CD4-positive, CD25-positive, alpha-beta regulatory T cell (primary cell): ENCODE data around the gene EID3. TPM values are rescaled to one million over a fixed set of nuclear protein-coding genes. Genes with fewer than 3 reads are reported as not detected.

Experiments used
- ATAC-seq, 2 donors: fragments of 150-1000 bp; cut with Tn5 transposase; one replicate each; pipeline ENCODE4 v1.10.0; 2021; ENCODE audit warnings: low read depth in 2 of 2, moderate number of reproducible peaks in 2 of 2, moderate library complexity in 1 of 2
- DNase-seq, 3 donors: peaks; one replicate each; pipeline versions ENCODE4 v3.0.0 to v3.0.0-alpha.2; 2012 to 2022; ENCODE audit warnings: mixed read lengths in 1 of 3
- H3K27ac ChIP-seq: one replicate; pipeline ENCODE4 v1.7.0; 2013; ENCODE audit warnings: mild to moderate bottlenecking, low read length; ENCODE audit not compliant: insufficient read depth, poor library complexity, severe bottlenecking
- H3K27me3 ChIP-seq: one replicate; pipeline ENCODE4 v1.7.0; 2013; ENCODE audit warnings: low read length; ENCODE audit not compliant: control insufficient read depth, insufficient read depth
- H3K36me3 ChIP-seq: one replicate; pipeline ENCODE4 v1.7.0; 2013; ENCODE audit warnings: mild to moderate bottlenecking, low read length, moderate library complexity; ENCODE audit not compliant: control insufficient read depth, insufficient read depth
- H3K4me1 ChIP-seq: 2 replicates; pipeline ENCODE4 v1.7.0; 2013; ENCODE audit warnings: mild to moderate bottlenecking, low read length; ENCODE audit not compliant: insufficient read depth, control insufficient read depth, poor library complexity, severe bottlenecking
- H3K4me3 ChIP-seq: one replicate; pipeline ENCODE4 v1.7.0; 2013; ENCODE audit warnings: low read depth, mild to moderate bottlenecking, low read length, moderate library complexity
- H3K9me3 ChIP-seq, 2 experiments: 1 replicate in 1 of 2; 2 replicates in 1 of 2; pipeline ENCODE4 v1.7.0; 2013; ENCODE audit warnings: low read length in 2 of 2, mild to moderate bottlenecking in 1 of 2, moderate library complexity in 1 of 2; ENCODE audit not compliant: control insufficient read depth in 2 of 2
- H3K27ac Mint-ChIP-seq, 3 donors: one replicate each; pipeline ENCODE4 v1.8.0; 2020 to 2022; ENCODE audit warnings: mild to moderate bottlenecking in 3 of 3, mixed read lengths in 3 of 3, moderate library complexity in 2 of 3
- H3K27me3 Mint-ChIP-seq: one replicate; pipeline ENCODE4 v1.8.0; 2022; ENCODE audit warnings: mild to moderate bottlenecking, mixed read lengths
- H3K36me3 Mint-ChIP-seq: one replicate; pipeline ENCODE4 v1.8.0; 2020; ENCODE audit warnings: mixed read lengths
- H3K4me1 Mint-ChIP-seq, 4 donors: one replicate each; pipeline ENCODE4 v1.8.0; 2020 to 2022; ENCODE audit warnings: mixed read lengths in 4 of 4, mild to moderate bottlenecking in 1 of 4
- H3K4me3 Mint-ChIP-seq, 4 donors: one replicate each; pipeline ENCODE4 v1.8.0; 2020 to 2022; ENCODE audit warnings: mild to moderate bottlenecking in 4 of 4, mixed read lengths in 4 of 4, moderate library complexity in 3 of 4
- H3K9me3 Mint-ChIP-seq, 7 donors: one replicate each; pipeline ENCODE4 v1.8.0; 2020 to 2022; ENCODE audit warnings: mixed read lengths in 7 of 7, mild to moderate bottlenecking in 3 of 7, moderate library complexity in 2 of 7
- polyA plus RNA-seq, 4 donors: library from polyadenylated mRNA; unstranded; fragments of 300-500 nt; fragmentation: Illumina TruSeq; gene quantifications; one replicate each; pipeline ENCODE4 v1.2.3, GENCODE V29; 2021
- total RNA-seq: library from RNA; stranded (reverse); gene quantifications from one replicate; pipeline ENCODE4 v1.2.3, GENCODE V29; 2022

EID3 gene
- total and polyA plus RNA-seq, 5 donors from 2014 or later, result 10.8 to 15.6 (median 14.8) TPM

DNA sequence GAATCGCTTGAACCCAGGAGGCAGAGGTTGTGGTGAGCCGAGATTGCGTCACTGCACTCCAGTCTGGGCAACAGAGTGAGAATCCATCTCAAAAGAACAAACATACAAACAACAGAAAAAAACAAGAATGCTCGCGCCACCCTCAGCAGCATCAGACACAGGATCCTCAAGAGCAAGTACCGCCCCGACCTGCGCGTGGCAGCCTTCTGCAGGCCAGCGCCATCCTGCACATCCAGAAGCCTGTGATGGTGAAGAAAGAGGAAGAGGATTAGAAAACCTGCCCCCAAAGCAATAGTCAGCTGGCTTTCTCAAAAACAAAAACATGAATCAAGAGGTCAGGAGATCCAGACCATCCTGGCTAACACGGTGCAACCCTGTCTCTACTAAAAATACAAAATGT, 30.0 kb upstream of the EID3 start:
- Histone ChIP-seq H3K27me3 (no peaks in the 10 kb centered on the region), H3K4me1 (no peaks in the 10 kb centered on the region), H3K36me3 (no peaks in the 10 kb centered on the region), H3K9me3 (no peaks in the 10 kb centered on the region), H3K4me3 (no peak overlapping the region), H3K27ac (no peak overlapping the region)
- peaks cover 0 to 8% (median 7%) of the 10 kb centered on the region in 4 donors for H3K4me1 Mint-ChIP-seq
- DNase-seq (no peak), ATAC-seq (no peak)
- no peak overlapping the region for H3K27ac Mint-ChIP-seq
- H3K4me3 Mint-ChIP-seq, result no peak overlapping the region
- no peaks in the 10 kb centered on the region for H3K9me3 Mint-ChIP-seq
- peaks cover 5% of the 10 kb centered on the region for H3K27me3 Mint-ChIP-seq
- H3K36me3 Mint-ChIP-seq, result no peaks in the 10 kb centered on the region

DNA sequence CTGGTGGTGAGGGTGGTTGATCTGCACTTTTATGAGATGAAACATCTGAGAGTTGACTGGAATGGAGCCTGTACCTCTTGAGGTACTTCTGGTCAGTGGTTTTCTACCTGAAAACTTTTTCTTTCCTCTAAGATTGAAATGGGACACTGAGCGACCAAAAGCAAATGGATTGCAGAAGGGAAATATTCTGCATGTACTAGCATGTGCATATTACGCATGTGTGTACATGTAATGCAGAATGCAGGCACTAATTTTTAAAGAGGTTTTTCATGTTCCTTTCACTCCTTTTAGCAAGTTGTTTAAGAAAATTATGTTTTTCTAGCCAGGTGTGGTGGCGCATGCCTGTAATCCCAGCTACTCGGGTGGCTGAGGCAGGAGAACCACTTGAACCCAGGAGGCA, 28.7 kb upstream of the EID3 start:
- H3K9me3 ChIP-seq, result no peaks in the 10 kb centered on the region
- H3K27ac ChIP-seq, result no peak overlapping the region
- Mint-ChIP-seq H3K36me3 (no peaks in the 10 kb centered on the region), H3K9me3 (no peaks in the 10 kb centered on the region), H3K27me3 (peaks cover 13% of the 10 kb centered on the region), H3K27ac (no peak overlapping the region), H3K4me3 (no peak overlapping the region), H3K4me1 (peaks cover 0 to 8% (median 7%) of the 10 kb centered on the region in 4 donors)
- no peaks in the 10 kb centered on the region for H3K36me3 ChIP-seq
- H3K4me1 ChIP-seq, result no peaks in the 10 kb centered on the region
- H3K27me3 ChIP-seq, result no peaks in the 10 kb centered on the region
- DNase-seq, result no peak
- no peak overlapping the region for H3K4me3 ChIP-seq
- no peak for ATAC-seq

DNA sequence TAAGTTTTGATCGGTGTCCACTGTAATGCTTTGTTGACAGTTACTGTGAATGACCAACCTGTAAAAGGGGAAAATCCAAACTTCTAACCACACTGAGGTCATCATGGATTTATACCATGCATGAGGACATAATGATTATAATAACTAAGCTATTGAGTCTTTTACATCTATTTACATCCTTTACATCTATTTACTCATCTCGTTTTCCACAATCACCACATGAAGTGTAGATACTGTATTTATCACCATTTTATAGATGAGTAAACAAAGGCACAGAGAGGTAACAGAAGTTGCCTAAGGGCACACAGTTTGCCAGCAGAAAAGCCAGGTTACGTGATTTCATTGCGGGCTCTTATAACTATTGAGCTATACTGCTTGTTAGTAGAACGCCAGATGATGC, 27.9 kb upstream of the EID3 start:
- no peak for ATAC-seq
- Mint-ChIP-seq H3K9me3 (no peaks in the 10 kb centered on the region), H3K27me3 (peaks cover 16% of the 10 kb centered on the region), H3K4me1 (peaks cover 0 to 8% (median 7%) of the 10 kb centered on the region in 4 donors), H3K4me3 (no peak overlapping the region), H3K27ac (no peak overlapping the region), H3K36me3 (no peaks in the 10 kb centered on the region)
- no peaks in the 10 kb centered on the region for H3K36me3 ChIP-seq
- no peaks in the 10 kb centered on the region for H3K27me3 ChIP-seq
- no peaks in the 10 kb centered on the region for H3K4me1 ChIP-seq
- H3K9me3 ChIP-seq, result no peaks in the 10 kb centered on the region
- H3K27ac ChIP-seq, result no peak overlapping the region
- H3K4me3 ChIP-seq, result no peak overlapping the region
- no peak for DNase-seq

DNA sequence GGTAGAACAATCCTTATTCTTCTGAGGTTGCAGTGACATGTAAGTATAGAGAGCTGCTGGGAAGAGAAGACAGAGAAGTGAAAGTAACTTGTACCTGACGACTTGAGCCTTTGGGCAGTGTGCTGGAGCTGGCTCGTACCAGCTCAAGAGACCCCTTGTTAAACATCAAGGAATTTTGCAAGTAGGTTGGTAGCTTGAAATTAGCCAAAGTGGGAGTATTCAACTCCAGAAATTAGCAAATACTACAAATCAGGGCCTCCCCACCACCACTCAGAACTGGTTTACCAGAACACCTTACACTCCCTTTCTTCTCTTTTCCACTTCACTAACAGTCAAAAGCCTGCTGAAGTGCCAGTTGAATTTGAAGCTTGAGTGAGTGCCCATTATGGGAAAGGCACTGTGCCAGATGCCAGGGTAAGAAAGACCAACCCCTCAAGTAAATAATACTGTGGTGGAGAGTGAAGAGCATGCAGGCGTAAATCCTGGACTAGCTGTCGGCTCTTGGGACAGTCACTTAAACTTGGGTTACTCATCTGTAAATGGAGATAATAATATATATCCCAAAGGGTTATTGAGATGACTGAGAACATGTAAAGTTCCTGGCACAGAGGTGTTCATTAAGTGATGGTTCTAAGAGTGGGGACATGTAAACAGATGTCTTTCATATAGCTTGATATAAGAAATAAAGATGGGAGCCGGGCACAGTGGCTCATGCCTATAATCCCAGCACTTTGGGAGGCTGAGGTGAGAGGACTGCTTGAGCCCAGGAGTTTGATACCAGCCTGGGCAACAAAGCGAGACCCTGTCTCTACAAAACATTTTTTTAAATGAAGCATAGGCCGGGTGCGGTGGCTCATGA, 27.0 kb upstream of the EID3 start:
- Histone ChIP-seq H3K4me3 (peak overlapping the region; percentile 26), H3K27me3 (peaks cover 2% of the 10 kb centered on the region), H3K4me1 (no peaks in the 10 kb centered on the region), H3K9me3 (no peaks in the 10 kb centered on the region), H3K36me3 (no peaks in the 10 kb centered on the region), H3K27ac (no peak overlapping the region)
- ATAC-seq (no peak), DNase-seq (peak in 1 of 3 donors; percentile 19)
- H3K4me1 Mint-ChIP-seq, result peaks cover 0 to 8% (median 7%) of the 10 kb centered on the region in 4 donors
- H3K27me3 Mint-ChIP-seq, result peaks cover 18% of the 10 kb centered on the region
- no peaks in the 10 kb centered on the region for H3K9me3 Mint-ChIP-seq
- no peaks in the 10 kb centered on the region for H3K36me3 Mint-ChIP-seq
- peak overlapping the region in 1 of 4 donors; percentile 46 for H3K4me3 Mint-ChIP-seq
- no peak overlapping the region for H3K27ac Mint-ChIP-seq

DNA sequence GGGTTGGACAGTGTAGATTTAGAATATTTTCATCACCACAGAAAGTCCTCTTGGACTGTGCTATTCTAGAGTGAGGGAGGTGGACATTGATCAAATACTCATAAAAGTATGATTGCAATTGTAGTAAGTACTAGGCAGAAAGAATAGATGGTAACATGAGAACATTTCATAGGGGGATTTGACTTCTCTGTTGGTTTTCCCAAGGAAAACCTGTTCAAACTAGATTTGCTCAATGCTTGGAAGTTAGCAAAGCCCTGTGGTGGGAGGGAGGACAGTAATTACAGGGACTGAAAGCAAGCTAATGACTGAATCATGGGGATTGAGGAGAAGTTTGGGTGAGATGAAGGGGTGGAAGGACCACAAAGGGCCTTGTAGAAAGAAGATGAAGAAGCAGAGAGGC, 24.4 kb upstream of the EID3 start:
- DNase-seq (no peak), ATAC-seq (no peak)
- Mint-ChIP-seq H3K9me3 (no peaks in the 10 kb centered on the region), H3K27ac (no peak overlapping the region), H3K4me1 (peaks cover 0 to 8% (median 7%) of the 10 kb centered on the region in 4 donors), H3K36me3 (no peaks in the 10 kb centered on the region), H3K27me3 (peaks cover 21% of the 10 kb centered on the region), H3K4me3 (no peak overlapping the region)
- H3K4me3 ChIP-seq, result no peak overlapping the region
- H3K36me3 ChIP-seq, result no peaks in the 10 kb centered on the region
- H3K9me3 ChIP-seq, result no peaks in the 10 kb centered on the region
- H3K27me3 ChIP-seq, result peaks cover 2% of the 10 kb centered on the region
- H3K4me1 ChIP-seq, result no peaks in the 10 kb centered on the region
- no peak overlapping the region for H3K27ac ChIP-seq

DNA sequence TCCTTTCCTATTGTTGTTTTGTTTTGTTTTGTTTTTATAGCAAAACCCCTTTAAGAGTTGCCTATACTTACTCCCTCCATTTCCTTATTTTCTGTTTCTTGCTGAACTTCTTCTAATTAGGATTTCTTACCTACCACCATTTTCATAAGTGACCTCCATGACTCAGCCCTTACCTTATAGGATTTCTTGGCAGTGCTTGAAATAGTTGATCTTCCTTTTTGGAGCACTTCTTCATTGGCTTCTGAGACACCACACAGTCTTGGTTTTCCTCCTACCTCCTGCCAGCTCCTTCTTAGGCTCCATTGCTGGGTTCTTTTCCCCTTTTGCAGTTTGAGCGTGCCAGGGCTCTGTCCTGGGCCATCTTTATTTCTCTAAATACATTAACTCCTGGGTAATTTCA, 23.4 kb upstream of the EID3 start:
- Mint-ChIP-seq H3K27ac (peak overlapping the region in 1 of 3 donors; percentile 18), H3K4me1 (peaks cover 0 to 8% (median 7%) of the 10 kb centered on the region in 4 donors), H3K4me3 (no peak overlapping the region), H3K9me3 (no peaks in the 10 kb centered on the region), H3K27me3 (peaks cover 21% of the 10 kb centered on the region), H3K36me3 (no peaks in the 10 kb centered on the region)
- no peaks in the 10 kb centered on the region for H3K4me1 ChIP-seq
- DNase-seq (no peak), ATAC-seq (no peak)
- H3K9me3 ChIP-seq, result no peaks in the 10 kb centered on the region
- H3K4me3 ChIP-seq, result no peak overlapping the region
- H3K36me3 ChIP-seq, result no peaks in the 10 kb centered on the region
- peaks cover 2% of the 10 kb centered on the region for H3K27me3 ChIP-seq
- H3K27ac ChIP-seq, result no peak overlapping the region

DNA sequence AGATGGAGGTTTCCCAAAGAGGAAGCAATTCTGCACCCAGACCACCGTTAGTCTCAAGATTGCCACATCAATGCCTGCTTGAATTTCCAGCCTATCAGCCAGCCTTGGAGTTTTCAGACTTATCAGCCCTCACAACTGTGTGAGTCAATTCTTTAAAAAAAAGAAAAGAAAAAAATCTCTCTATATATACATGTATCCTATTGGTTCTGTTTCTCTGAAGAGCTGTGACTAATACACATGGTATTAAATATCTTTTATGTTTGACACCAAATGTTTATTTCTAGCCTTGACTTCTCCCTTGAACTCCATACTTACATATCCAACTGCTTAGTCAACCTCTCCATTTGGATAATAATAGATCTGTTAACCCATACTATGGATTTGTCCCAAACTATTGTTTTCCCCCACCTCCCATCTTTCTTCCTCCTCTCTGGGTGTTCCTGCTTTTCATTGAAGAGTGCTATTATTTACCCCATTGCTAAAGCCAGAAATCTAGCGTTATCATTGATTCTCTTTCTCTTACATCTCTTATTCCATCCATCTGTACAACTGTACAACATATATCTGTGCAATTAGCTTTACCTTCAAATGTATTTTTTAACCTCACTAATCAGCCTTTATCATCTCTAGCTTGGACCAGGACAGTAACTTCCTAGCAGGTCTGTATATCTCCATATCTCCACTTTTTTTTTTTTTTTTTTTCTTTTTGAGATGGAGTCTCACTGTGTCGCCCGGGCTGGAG, 22.7 kb upstream of the EID3 start:
- peaks cover 21% of the 10 kb centered on the region for H3K27me3 Mint-ChIP-seq
- H3K4me1 ChIP-seq, result no peaks in the 10 kb centered on the region
- no peak overlapping the region for H3K4me3 ChIP-seq
- H3K36me3 ChIP-seq, result no peaks in the 10 kb centered on the region
- ATAC-seq (no peak), DNase-seq (no peak)
- H3K27ac ChIP-seq, result no peak overlapping the region
- H3K9me3 Mint-ChIP-seq, result no peaks in the 10 kb centered on the region
- H3K36me3 Mint-ChIP-seq, result no peaks in the 10 kb centered on the region
- no peaks in the 10 kb centered on the region for H3K9me3 ChIP-seq
- no peak overlapping the region for H3K27ac Mint-ChIP-seq
- no peak overlapping the region for H3K4me3 Mint-ChIP-seq
- H3K4me1 Mint-ChIP-seq, result peaks cover 2 to 10% (median 6%) of the 10 kb centered on the region in 4 donors
- peaks cover 2% of the 10 kb centered on the region for H3K27me3 ChIP-seq
